Endothelial cell of umbilical vein (primary cell): Measurements from ENCODE around the gene SRL. TPM values are rescaled to one million over a fixed set of nuclear protein-coding genes. Genes with fewer than 3 reads are reported as not detected.

Experiments
- BruUV-seq: library from RNA; stranded (reverse); fragments of 400-500 nt; replicated peaks from 2 replicates; lab custom pipeline; 2021; lab: Mats Ljungman, UMichigan
- CTCF ChIA-PET: fragments of 300-600, 350-600 bp; sonication (Branson Sonifier 250); formaldehyde crosslinking; loops from one replicate; lab custom pipeline; 2021; ENCODE audit warnings: antibody characterized with exemption, inconsistent platforms; lab: Charles Lee
- POLR2A ChIA-PET: fragments of 300-600, 350-600 bp; sonication (Branson Sonifier 250); formaldehyde crosslinking; loops from one replicate; lab custom pipeline; 2021; ENCODE audit warnings: antibody characterized with exemption, inconsistent platforms; lab: Charles Lee
- DNase-seq: peaks from one replicate; pipeline ENCODE4 v3.0.0-alpha.2; 2011; ENCODE audit warnings: low read depth, low spot score
- FAIRE-seq: peaks from 2 replicates; lab custom pipeline; 2011; peaks lifted over from hg19 to GRCh38; lab: Jason Lieb, UNC
- H2AFZ ChIP-seq: 2 replicates; pipeline ENCODE4 v1.6.0; 2012; ENCODE audit warnings: low read depth, low read length, control low read depth, inconsistent platforms
- H3K27ac ChIP-seq: 2 replicates; pipeline ENCODE4 v1.5.1; 2011; ENCODE audit warnings: low read depth, mild to moderate bottlenecking, control low read depth, low read length, moderate library complexity; ENCODE audit not compliant: insufficient read depth
- H3K27me3 ChIP-seq, 2 experiments: 2 replicates each; pipeline versions ENCODE4 v1.6.0 to v1.6.1; 2011; ENCODE audit warnings: low read length in 2 of 2, mixed read lengths in 1 of 2; ENCODE audit not compliant: control insufficient read depth in 2 of 2, insufficient read depth in 2 of 2
- H3K36me3 ChIP-seq, 2 experiments: 2 replicates in 1 of 2; 3 replicates in 1 of 2; pipeline ENCODE4 v1.5.1; 2011; ENCODE audit warnings: low read length in 2 of 2, mild to moderate bottlenecking in 1 of 2, moderate library complexity in 1 of 2; ENCODE audit not compliant: control insufficient read depth in 2 of 2, insufficient read depth in 2 of 2; ENCODE audit errors: extremely low read depth in 1 of 2
- H3K4me1 ChIP-seq: 3 replicates; pipeline ENCODE4 v1.5.1; 2011; ENCODE audit warnings: mild to moderate bottlenecking, low read length; ENCODE audit not compliant: control insufficient read depth, insufficient read depth; ENCODE audit errors: extremely low read depth
- H3K4me2 ChIP-seq: 2 replicates; pipeline ENCODE4 v1.6.1; 2011; ENCODE audit warnings: low read length, control low read depth, mixed read lengths; ENCODE audit not compliant: insufficient read depth
- H3K4me3 ChIP-seq, 3 experiments: fragments of 200-600 bp in 1 of 3; sonication (generic), shearing (Covaris generic) in 1 of 3; replicated peaks in 1 of 3; 2 replicates each; pipeline ENCODE4 v1.5.1; 2011 to 2016; ENCODE audit warnings: control low read depth in 3 of 3, low read length in 3 of 3, mild to moderate bottlenecking in 2 of 3, inconsistent platforms in 1 of 3, low read depth in 1 of 3, moderate library complexity in 1 of 3; ENCODE audit not compliant: insufficient read depth in 1 of 3
- H3K79me2 ChIP-seq: 2 replicates; pipeline ENCODE4 v1.6.0; 2012; ENCODE audit warnings: low read length, inconsistent platforms; ENCODE audit not compliant: control insufficient read depth, insufficient read depth
- H3K9ac ChIP-seq: replicated peaks from 2 replicates; pipeline ENCODE3; 2011; ENCODE audit warnings: low read length, control low read depth; ENCODE audit not compliant: insufficient read depth; ENCODE audit errors: extremely low read depth
- H3K9me1 ChIP-seq: replicated peaks from 3 replicates; pipeline ENCODE4 v1.6.0; 2011; ENCODE audit warnings: mild to moderate bottlenecking, low read length; ENCODE audit not compliant: control insufficient read depth, insufficient read depth; ENCODE audit errors: extremely low read depth
- H3K9me3 ChIP-seq: replicated peaks from 2 replicates; pipeline ENCODE4 v1.5.1; 2012; ENCODE audit warnings: low read length, inconsistent platforms; ENCODE audit not compliant: control insufficient read depth, insufficient read depth
- H4K20me1 ChIP-seq: replicated peaks from 2 replicates; pipeline ENCODE3; 2011; ENCODE audit warnings: mild to moderate bottlenecking, low read length; ENCODE audit not compliant: control insufficient read depth, insufficient read depth; ENCODE audit errors: extremely low read depth
- EZH2 ChIP-seq: IDR thresholded peaks from 2 replicates; pipeline ENCODE4 v1.6.1; 2012; ENCODE audit warnings: borderline replicate concordance, low read depth, mild to moderate bottlenecking, moderate library complexity, low read length, inconsistent platforms; ENCODE audit not compliant: severe bottlenecking
- FOS ChIP-seq: IDR thresholded peaks from 2 replicates; pipeline ENCODE4 v1.6.1; 2011; ENCODE audit warnings: mild to moderate bottlenecking, low read length, moderate library complexity, borderline replicate concordance; ENCODE audit not compliant: insufficient read depth
- GATA2 ChIP-seq: IDR thresholded peaks from 2 replicates; pipeline ENCODE4 v1.7.0; 2011; ENCODE audit warnings: low read depth, mild to moderate bottlenecking, moderate library complexity, mixed read lengths, low read length; ENCODE audit not compliant: insufficient read length, insufficient read depth
- JUN ChIP-seq: IDR thresholded peaks from 2 replicates; pipeline ENCODE4 v1.6.1; 2011; ENCODE audit warnings: borderline replicate concordance, low read depth; ENCODE audit not compliant: insufficient read length, insufficient read depth
- MYC ChIP-seq: IDR thresholded peaks from one replicate; pipeline ENCODE4 v1.6.1; 2011; ENCODE audit warnings: mild to moderate bottlenecking, low read depth, low read length
- POLR2A ChIP-seq: IDR thresholded peaks from 2 replicates; pipeline ENCODE4 v1.6.1; 2012; ENCODE audit warnings: low read depth, mild to moderate bottlenecking, control low read depth, low read length
- POLR2AphosphoS5 ChIP-seq: IDR thresholded peaks from 2 replicates; pipeline ENCODE4 v1.6.1; 2012; ENCODE audit warnings: low read depth, mild to moderate bottlenecking, control low read depth, low read length, moderate library complexity; ENCODE audit not compliant: insufficient read depth
- dilution Hi-C: fragments of 300-500 bp; cut with MboI; formaldehyde crosslinking; loops from one replicate; pipeline ENCODE4 v1.15.0; 2019; ENCODE audit warnings: low sequenced_read_pairs; ENCODE audit not compliant: extremely low pct_ligation_motif_present
- intact Hi-C: fragments of 100-400 bp; cut with micrococcal nuclease; formaldehyde crosslinking; loops from one replicate; pipeline ENCODE4 v1.10.0; 2022
- polyA plus RNA-seq, 4 experiments: library from polyadenylated mRNA; depleted of rRNA in 3 of 4; stranded (reverse) in 3 of 4; unstranded in 1 of 4; fragments of >200 nt; gene quantifications; 2 replicates each; pipeline versions ENCODE4 v1.2.1 to v1.2.3, GENCODE V29; 2011 to 2012; ENCODE audit warnings: missing spikeins in 1 of 4
- total RNA-seq: library from RNA; stranded (reverse); gene quantifications from 2 replicates; pipeline ENCODE4 v1.2.3, GENCODE V29; 2021
- TF ChIP-seq, protein P1 (sequence below), 2 donors: IDR thresholded peaks; 1 replicate in 1 of 2; 2 replicates in 1 of 2; pipeline ENCODE4 v1.5.1; 2011; ENCODE audit warnings: low read length in 2 of 2, mild to moderate bottlenecking in 2 of 2, moderate library complexity in 2 of 2, control low read depth in 1 of 2, inconsistent platforms in 1 of 2, low read depth in 1 of 2; ENCODE audit not compliant: insufficient read depth in 1 of 2; ENCODE audit errors: extremely low read depth in 1 of 2
- TF ChIP-seq, protein P2 (sequence below): IDR thresholded peaks from 2 replicates; pipeline ENCODE4 v1.6.1; 2011; ENCODE audit not compliant: insufficient read depth, insufficient read length

The SRL gene
- total and polyA plus RNA-seq, 2 donors (not counting 3 experiments of a cell fraction or from before 2014, with no cell fraction given): 0.21 to 0.29 TPM

DNA sequence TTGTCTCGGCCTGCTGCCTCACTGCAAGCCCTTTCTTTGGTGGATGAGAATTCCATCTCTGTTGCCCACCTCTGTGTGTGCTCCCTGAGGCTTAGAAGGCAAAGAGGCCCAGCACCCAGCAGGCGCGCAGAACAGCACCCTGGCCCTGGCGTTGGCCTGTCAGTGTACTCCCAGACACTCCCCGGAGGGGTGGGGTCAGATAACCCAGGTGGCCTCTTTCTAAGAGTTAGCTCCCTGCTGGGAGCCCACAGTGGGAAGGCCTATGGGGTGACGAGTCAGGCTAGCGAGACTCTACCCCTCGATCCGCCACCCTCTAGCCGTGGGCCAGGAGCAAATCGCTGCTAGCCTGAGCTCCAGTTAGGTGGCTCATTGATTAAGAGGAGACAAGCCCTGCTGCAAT is 38.1 kb downstream of the SRL start:
- H3K9me1 ChIP-seq: no peaks in the 10 kb centered on the region
- H3K27ac ChIP-seq: no peak overlapping the region
- ChIA-PET CTCF (interaction anchor here (1.5 kb wide), 1 partner anchor 126 kb away, joined by 3 read pairs; no protein-coding TSS in a partner anchor), POLR2A (no interaction called here)
- TF ChIP-seq POLR2A (no peak), JUN (no peak), EZH2 (no peak), FOS (no peak), MYC (no peak), GATA2 (no peak), POLR2AphosphoS5 (no peak)
- TF ChIP-seq, protein P1, sequence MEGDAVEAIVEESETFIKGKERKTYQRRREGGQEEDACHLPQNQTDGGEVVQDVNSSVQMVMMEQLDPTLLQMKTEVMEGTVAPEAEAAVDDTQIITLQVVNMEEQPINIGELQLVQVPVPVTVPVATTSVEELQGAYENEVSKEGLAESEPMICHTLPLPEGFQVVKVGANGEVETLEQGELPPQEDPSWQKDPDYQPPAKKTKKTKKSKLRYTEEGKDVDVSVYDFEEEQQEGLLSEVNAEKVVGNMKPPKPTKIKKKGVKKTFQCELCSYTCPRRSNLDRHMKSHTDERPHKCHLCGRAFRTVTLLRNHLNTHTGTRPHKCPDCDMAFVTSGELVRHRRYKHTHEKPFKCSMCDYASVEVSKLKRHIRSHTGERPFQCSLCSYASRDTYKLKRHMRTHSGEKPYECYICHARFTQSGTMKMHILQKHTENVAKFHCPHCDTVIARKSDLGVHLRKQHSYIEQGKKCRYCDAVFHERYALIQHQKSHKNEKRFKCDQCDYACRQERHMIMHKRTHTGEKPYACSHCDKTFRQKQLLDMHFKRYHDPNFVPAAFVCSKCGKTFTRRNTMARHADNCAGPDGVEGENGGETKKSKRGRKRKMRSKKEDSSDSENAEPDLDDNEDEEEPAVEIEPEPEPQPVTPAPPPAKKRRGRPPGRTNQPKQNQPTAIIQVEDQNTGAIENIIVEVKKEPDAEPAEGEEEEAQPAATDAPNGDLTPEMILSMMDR (IDR thresholded peaks at IDR 0.05; ENCODE audit: extremely low read depth in 1 of 2, insufficient read depth in 1 of 2, low read depth in 1 of 2, low read length in 2 of 2): no peak
- TF ChIP-seq, protein P2, sequence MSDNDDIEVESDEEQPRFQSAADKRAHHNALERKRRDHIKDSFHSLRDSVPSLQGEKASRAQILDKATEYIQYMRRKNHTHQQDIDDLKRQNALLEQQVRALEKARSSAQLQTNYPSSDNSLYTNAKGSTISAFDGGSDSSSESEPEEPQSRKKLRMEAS: no peak
- no peak for FAIRE-seq
- DNase-seq: no peak
- no peaks in the 10 kb centered on the region for H3K36me3 ChIP-seq
- no peak overlapping the region for H3K9ac ChIP-seq
- no peak overlapping the region for H2AFZ ChIP-seq
- H3K9me3 ChIP-seq: no peaks in the 10 kb centered on the region
- intact Hi-C loops: no loop called here
- no peaks in the 10 kb centered on the region for H4K20me1 ChIP-seq
- BruUV-seq: no TSS peak
- no peaks in the 10 kb centered on the region for H3K27me3 ChIP-seq
- dilution Hi-C loops: no loop called here
- no peaks in the 10 kb centered on the region for H3K4me1 ChIP-seq
- H3K79me2 ChIP-seq: no peaks in the 10 kb centered on the region
- H3K4me3 ChIP-seq: no peak overlapping the region
- H3K4me2 ChIP-seq: no peak overlapping the region
